ENCODE results near the gene ADORA2B.
"Not testable (repeated sequence)": the region's sequence is repeated elsewhere in the genome, so short reads cannot be mapped to it uniquely, and the experiment has no call there.

The ADORA2B gene

DNA sequence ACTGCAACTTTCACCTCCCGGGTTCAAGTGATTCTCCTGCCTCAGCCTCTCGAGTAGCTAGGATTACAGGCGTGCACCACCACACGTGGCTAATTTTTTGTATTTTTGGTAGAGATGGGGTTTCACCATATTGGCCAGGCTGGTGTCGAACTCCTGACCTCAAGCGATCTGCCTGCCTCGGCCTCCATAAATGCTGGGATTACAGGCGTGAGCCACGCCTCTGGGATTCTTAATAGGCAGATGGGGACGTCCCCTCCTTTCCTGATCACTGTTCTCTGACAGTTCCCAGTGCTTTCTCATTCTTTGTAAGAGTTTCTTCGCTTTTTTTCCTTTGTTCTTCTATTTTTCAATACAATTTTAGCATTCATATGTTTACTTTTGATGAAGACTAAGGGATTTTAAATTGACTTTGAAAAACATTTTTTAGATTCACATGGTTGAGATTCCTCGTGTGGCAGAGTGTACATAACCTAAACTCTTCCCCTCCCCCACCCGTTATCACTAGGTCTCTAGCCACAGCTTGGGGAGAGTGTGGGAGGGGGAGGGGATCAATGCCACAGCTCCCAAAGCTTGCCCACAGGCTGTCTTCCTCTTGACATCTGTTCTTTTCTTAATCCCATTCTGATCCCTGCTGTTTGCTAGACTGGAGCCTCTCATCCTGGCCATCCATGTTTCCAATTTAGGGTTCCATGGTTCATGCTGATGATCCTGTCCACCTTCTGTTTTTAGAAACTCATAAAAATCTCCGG, 11.0 kb downstream of the ADORA2B start:
- ATAC-seq = no peak

DNA sequence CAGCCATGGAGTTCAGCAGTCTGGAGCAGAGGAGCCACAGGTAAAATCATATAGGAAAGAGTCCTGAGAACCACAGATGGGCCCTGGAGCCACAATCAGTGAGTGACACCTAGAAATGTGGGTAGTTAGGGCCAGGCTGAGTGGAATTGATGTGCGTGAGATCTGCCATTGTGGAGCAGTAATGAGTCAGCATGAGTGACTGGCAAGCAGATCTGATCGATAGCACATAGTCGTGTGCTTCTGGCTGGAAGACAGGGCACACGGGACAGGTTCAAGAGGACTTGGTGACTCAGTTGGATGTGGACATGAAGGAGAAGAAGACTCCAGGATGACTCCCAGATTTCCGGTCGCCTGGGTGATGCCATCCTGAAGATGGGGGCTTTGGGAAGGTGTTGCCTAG, 12.3 kb downstream of the ADORA2B start:
- ATAC-seq = peak; percentile 48 to 60

DNA sequence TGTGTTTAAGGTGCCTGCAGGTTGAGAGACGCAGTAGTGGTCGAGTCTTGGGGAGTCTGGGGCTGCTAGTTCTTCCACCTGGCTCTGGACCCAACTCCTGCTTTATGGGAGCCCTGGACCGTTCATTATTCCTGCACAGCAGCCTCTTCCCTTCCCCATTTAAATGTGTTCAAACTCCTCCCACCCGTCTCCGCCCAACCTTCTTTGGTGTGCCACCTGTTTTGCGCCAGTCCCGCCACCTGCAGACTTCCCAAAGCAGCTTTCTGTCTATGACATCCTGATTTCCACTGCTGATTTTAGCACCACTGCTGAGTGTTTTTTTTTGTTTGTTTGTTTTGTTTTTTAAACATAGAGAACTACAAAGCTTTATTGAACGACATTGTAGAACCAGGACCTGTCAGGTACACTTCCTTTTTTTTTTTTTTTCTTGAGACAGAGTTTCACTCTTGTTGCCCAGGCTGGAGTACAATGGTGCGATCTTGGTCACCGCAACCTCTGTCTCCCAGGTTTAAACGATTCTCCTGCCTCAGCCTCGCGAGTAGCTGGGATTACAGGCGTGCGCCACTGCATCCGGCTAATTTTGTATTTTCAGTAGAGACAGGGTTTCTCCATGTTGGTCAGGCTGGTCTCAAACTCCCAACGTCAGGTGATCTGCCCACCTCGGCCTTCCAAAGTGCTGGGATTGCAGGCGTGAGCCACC, 12.8 kb downstream of the ADORA2B start:
- no peak for ATAC-seq

DNA sequence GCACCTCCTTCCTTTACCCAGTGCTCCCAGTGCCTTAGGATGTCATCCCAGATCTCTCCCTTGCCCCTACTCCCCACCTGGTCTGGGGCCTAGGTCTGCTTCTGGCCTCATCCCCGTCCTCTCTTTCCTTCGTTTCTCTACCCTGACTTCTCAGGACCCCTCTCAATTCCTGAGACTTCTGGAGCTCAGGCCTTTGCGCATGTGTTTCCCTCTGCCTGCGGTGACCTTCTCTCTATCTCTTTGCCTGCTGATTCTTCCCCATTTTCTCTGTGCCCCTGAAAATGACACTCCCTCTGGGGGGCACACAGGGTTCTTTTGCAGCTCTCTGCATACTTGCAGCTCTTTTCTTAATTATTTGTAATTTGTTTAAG, 13.5 kb downstream of the ADORA2B start:
- no peak for ATAC-seq

DNA sequence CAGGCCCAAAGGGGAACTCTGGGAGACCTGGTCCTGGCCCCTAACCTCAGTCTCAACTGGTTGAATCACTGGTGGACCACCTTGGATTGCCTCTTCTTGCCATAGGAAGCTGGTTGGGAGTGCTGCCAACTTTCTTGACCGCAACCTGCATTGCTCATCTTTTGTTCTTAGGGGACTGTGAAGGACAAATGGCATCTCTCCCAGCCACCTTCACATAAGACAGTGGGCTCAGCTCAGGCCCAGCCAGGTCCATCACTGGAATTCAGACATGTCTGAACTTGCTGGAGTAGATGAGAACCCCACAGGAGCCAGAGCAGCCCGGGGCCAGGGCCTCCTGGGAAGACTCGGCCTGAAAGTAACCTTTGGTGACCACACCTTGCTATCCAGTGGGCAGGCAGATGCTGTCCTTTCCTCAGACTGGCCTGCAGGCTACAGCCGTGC, 18.8 kb downstream of the ADORA2B start:
- no peak for ATAC-seq

DNA sequence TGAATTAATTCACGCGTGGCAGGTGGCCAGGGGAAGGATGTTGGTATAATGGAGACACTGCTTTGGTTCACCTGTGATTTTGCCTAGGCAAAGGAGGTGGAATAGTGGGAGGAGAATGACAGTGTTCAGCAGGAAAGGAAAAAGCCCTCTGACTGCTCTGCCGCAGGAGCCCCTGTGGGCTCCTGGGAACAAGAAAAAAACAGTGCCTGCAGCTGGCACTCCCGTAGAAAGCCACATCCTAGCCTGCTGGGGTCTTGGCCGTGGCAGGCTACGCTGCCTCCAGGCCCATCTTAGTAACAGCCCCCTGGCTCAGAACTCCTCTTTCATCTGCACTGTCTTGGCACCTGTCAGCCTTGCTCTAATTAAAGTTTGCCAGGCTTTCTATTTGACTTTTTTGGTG, 20.6 kb downstream of the ADORA2B start:
- no peak for ATAC-seq

DNA sequence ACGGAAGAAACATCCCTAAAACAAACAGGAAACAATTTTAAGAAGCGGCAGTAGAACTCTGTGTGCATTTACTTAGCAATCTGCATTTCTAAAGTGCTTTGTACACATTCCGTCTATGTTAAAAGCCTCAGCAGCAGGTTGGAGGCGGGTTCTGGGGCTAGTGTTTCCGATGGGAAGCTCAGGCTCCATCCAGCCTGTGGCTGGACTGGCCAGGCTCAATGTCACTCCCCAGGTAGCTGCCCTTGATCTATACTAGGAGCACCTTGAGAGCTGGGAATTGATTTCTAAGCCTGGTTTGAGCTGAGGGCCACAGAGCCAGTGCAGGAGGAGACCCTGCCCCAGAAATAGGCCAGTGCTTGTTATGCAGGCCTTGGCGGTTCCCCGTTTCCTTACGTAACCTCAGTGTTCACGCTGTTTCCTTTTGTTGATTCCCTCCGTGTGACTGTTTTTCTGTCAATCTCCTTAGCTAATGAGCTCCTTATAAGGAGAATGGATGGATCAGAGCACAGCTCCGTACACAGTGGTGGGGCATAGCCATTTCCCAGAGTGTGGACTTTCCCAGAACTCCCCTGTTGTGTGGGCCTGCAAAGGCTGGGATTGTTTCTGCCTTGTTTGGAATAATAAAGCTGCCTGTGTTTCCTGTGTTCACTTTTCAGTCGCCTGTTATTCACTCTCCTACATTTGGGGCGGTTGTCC, 21.4 kb downstream of the ADORA2B start:
- no peak for ATAC-seq

DNA sequence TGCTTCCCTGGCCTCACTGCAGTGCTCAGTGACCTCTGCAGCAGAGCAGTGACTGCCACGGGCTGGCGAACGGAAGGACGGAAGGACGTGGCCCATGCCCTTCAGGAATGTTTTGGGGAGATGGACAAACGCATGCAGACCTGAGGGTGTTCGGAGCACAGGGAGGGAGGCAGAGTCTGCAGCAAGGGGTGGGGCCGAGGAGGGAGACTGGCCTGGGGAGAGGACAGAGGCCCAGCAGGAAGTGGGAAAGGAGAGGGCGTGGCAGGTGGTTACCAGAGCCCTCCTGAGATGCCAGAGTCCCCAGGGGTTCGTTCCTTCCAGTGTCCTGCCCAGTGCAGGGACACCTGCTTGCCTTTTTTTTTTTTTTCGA, 21.9 kb downstream of the ADORA2B start:
- ATAC-seq = no peak

DNA sequence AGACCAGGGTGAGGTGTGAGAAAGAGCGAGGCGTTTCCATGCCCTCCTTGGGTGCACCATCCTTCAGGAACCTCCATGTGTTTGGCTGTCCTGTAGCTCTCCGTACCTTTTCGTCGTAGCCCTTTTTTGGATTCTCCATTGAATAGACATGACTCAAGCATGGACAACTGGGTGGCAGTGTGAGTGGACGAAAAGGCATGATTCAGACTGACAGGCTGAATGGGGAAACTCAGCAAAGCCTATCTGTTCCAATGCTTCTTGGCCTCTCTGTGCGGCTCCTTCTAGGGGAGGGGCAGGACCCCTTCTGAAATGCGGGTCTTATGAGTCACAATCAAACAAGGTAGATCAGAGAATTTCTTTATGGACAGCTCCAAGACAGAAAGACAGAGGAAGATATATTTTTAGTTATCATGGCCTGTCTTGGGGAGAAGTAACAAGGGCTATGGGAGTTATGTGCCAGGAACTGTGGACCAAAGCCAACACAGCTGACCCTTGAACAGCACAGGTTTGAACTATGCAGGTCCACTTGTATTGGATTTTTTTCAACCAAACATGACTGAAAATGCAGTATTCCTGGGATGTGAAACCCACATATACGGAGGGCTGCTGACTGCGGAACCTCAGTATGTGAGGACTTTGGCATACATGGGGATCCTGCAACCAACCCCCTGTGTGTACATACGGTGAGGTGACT, 22.9 kb downstream of the ADORA2B start:
- no peak for ATAC-seq

DNA sequence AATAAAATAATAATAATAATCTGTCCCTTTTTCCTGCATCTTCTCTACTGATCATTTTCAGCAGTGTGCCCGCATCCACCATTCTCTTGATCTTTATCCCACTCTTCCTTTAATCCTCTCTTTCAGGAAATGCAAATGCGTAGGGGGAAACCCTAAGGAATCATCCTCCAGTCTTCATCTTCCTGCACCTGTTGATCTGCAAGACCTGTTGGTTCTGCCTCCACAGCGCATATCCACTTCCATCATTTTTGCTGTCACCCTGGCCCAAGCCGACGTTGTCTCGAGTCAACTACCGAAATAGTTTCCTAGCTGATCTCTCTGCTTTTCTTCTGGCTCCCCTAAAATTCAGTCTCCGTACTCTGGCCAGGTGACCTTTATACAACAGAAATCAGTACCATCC, 24.5 kb downstream of the ADORA2B start:
- no peak for ATAC-seq

DNA sequence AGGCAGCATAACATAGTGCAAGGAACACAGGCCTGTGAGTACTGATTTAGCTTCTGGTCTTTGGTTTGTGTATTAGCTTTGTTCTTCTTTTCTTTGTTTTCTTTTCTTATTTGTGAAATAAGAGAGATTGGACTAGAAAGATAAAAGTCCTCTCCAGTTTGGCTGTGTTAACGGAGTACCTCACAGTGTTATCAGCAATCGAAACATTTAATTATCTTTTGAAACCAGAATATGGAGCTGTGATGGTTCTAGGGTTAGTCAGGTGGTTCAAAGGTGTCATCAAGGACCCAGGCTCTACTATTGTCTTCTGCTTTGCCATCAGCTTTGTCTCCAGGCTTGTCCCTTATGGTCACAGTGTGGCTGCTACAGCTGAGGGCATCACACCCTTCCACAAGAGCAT, 25.6 kb downstream of the ADORA2B start:
- no peak for ATAC-seq

DNA sequence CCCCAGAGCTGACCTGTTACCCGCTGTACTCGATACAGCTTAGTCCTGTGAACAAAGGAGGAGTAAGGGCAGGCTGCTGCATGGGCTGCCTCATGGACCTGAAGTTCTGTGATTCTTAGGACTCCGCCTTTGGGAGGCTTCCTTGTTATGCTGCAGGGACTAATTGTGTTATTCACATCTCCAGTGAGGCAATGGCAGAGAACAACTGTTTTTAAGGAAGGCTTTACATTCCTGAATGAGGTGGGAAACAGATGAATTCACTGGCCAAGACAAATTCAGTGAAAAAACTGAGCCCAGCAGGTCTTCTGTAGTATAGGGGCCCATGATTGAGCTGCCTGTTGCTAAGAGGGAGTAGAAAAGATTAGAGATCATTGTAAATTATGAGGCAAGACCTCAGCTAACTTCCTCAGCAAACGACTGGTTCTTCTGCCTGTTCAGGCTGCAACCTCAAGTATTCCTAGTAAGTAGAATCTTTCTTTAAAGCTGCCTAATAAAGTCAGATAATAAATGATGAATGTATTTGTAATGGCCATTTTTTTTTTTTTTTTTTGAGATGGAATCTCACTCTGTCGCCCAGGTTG, 26.3 kb downstream of the ADORA2B start:
- no peak for ATAC-seq

DNA sequence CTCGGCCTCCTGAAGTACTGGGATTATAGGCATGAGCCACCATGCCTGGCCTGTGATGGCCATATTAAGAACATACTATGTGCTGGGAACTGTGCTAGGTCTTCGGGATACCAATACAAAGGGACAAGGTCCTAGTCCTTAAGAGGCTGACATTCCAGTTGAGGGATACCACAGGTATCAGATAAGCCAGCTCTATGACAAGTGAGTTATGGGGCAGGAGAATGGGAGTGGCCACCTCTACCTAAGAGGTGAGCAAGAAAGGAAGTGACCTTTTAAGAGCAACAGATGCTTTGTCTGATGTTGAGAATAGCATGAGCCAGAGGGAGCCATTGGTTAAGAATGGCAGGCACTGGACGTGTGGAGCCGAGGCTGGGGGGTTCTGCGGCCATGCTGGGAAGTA, 27.0 kb downstream of the ADORA2B start:
- ATAC-seq = no peak

DNA sequence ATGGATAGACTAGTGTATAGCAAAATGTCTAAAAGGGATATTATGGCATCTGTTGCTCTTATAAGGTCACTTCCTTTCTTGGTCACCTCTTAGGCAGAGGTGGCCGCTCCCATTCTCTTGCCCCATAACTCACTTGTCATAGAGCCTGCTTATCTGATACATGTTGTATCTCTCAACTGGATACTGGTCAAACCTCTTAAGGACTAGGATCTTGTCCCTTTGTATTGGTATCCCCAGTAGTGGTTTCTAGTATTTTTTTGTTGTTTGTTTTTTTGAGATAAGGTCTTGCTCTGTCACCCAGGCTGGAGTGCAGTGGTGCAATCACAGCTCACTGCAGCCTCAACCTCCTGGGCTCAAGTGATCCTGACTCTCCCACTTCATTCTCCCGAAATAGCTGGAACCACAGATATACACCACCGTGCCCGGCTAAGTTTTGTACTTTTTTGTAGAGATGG, 27.6 kb downstream of the ADORA2B start:
- ATAC-seq = no peak

DNA sequence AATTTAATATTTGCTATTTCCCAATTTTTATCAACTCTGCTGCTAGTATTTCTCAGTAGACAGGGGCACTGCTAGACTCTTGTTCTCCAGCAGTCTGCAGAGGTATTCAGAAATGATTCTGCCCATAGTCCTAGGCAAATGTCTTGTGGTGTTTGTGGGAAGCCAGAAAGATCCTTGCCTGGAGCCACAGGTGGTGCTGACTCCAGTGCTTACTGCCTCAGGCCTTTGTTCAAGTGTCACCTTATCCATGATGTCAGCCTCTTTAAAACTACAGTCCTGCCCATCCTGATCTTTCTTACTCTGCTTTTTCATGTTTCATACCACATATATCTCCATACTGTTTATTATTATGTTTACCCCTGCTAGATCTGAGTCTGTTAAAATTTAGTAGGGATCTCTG, 28.1 kb downstream of the ADORA2B start:
- no peak for ATAC-seq

DNA sequence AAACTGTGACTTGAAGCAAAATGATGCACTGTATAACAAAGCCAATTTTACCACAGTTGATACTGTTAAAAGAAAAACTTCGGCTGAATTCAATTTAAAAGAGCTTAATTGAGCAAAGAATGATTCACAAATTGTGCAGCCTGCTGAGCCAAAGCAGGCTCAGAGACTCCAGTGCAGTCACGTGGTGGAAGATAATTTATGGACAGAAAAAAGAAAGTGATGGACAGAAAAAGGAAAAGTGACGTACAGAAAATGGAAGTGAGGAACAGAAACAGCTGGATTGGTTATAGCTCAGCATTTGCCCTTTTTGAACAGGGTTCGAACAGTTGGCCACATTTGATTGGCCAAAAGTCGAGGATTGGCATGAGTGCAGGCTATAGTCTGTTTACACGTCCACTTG, 28.9 kb downstream of the ADORA2B start:
- no peak for ATAC-seq

DNA sequence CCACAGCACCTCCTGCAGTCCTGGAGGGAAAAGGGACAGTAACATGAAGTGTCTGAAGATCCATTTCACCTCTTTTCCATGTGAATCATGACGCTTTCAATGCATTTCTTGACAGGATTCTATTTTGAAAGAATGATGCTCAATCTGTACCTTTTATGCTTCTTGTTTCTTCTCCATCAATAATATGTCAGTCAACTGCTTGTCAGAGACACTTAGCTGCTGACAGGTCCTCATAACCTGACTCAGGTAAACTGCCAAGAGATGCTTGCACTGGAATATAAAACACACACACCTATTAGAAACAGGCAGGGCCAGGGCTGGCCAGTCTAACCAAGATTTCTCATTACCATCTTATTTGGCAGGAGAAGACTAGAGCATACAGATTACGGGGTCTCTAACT, 33.0 kb downstream of the ADORA2B start:
- no peak for ATAC-seq

DNA sequence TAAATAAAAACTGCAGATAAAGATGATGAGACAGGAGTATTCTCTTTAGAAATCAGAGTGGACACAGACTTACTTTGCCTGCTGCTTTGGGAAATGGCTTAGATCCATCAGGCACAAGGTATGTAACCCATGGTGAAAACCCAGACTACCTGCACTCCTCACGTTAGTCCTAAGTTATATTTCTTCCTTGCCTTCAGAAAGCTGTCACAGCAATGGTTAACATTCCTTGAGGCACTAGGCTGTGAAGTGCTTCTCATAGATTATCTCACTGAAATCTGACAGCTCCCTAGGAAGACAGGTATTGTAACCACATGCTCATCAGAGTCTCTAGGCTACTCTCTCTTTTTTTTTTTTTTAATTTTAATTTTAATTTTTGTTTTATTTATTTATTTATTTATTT, 33.7 kb downstream of the ADORA2B start:
- no peak for ATAC-seq

DNA sequence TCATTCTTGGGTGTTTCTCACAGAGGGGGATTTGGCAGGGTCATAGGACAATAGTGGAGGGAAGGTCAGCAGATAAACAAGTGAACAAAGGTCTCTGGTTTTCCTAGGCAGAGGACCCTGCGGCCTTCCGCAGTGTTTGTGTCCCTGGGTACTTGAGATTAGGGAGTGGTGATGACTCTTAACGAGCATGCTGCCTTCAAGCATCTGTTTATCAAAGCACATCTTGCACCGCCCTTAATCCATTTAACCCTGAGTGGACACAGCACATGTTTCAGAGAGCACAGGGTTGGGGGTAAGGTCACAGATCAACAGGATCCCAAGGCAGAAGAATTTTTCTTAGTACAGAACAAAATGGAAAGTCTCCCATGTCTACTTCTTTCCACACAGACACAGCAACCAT, 34.1 kb downstream of the ADORA2B start:
- ATAC-seq = not testable (repeated sequence)

DNA sequence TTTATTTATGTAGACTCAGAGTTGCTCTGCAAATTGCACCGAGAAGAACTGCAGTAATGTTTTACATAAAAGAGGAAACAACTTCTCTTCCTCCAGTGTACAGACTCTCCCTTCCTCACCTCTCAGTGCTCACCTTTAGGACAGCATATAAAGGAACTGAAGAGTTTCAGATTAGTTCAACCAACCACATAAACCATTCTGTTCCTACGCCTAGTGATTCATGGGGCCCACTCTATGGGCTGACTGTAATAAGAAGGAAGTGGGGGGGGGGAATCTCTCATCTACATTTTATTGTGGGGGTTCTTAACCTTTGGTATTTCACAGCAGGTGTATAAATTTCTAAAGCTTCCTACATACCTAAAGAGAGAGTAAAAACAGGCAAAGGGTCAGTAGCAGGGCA, 36.3 kb downstream of the ADORA2B start:
- ATAC-seq = peak; percentile 100

DNA sequence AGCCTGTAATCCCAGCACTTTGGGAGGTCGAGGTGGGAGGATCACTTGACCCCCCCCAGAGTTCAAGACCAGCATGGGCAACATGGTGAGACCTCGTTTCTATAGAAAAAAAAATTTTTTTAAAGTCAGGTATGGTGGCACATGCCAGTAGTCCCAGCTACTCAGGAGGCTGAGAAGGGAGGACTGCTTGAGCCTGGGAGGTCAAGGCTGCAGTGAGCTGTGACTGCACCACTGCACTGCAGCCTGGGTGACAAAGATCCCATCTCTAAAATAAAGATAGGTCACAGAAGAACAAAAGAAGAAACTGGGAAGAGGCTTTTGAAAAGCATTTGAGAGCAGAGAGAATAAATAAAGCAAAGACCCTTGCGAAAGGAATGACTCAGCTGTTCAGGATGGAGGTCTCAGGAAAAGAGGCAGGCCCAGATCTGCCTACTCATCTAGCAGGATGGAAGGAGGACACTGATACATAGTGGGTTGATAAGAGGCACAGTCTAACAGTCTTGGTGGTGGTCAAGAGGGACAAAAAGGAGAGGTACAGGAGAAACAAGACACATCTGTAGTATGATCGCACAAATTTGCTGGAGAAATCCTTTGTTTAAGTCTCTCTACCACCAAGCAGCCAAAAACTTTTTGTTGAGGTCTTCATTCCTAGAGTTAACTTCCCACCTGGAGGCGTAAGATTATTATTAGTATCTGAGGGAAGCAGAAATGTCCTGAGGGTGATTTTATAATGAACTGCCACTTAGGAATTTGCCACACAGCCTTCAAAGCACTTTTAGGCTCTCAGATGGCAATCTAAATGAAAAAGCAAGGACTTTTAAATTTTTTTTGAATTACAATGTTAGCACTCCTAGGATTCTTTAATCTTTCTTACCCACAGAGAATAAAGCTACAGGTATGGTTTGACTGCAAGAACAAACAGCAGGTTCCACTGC, 37.0 kb downstream of the ADORA2B start:
- ATAC-seq = no peak

DNA sequence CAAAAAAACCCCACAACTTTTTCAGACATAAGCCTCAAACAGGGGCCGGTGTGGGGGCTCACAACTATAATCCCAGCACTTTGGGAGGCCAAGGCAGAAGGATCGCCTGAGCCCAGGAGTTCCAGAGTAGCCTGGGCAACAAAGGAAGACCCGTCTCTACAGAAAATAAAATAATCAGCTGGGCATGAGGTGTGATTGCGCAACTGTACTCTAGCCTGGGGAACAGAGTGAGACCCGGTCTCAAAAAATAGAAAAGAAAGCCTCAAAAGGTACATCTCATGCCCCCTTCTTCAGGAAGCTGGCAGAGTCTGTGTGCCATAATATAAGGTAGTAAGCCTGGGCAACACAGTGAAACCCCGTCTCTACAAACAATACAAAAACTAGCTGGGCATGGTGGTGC, 51.4 kb downstream of the ADORA2B start:
- no peak for ATAC-seq

Measured in activated CD4-positive, CD25-positive, alpha-beta regulatory T cell treated with anti-CD3 and anti-CD28 coated beads, Interleukin-2, amount 50 U/mL, for 24 hours (primary cell).